Measurements from ENCODE around the gene ADAMTS9.

Gene ADAMTS9

GRCh38 chr3:64675687-64676247 is 12.0 kb downstream of the ADAMTS9 start:
- no peak overlapping the region for H3K23ac ChIP-seq (ENCODE audit: low read depth, low read length, poor library complexity)
- no peak overlapping the region for H4K91ac ChIP-seq (ENCODE audit: low read depth, low read length, poor library complexity)
- peaks cover 2% of the 10 kb centered on the region for H3K79me1 ChIP-seq (ENCODE audit: low read depth, low read length)
- no peak for DNase-seq (ENCODE audit: low spot score)
- H2BK120ac ChIP-seq (ENCODE audit: low read depth, low read length), result no peak overlapping the region
- no peak overlapping the region for H2BK15ac ChIP-seq (ENCODE audit: low read length)
- H3K9me3 ChIP-seq (replicated peaks in 1 of 2; ENCODE audit: control insufficient read depth in 2 of 2, insufficient read depth in 1 of 2, low read depth in 1 of 2, low read length in 2 of 2), result no peaks in the 10 kb centered on the region
- no peak overlapping the region for H4K8ac ChIP-seq (ENCODE audit: low read depth, low read length)
- H3K14ac ChIP-seq (ENCODE audit: low read length), result no peak overlapping the region
- no CpG with 5 or more reads among the region's 1 CpG for WGBS, 2 donors (ENCODE audit: extremely low coverage in 2 of 2, insufficient read length in 2 of 2, insufficient replicate concordance in 1 of 2)
- no peak overlapping the region for H3K4ac ChIP-seq (ENCODE audit: low read length)
- no peak overlapping the region for H3K4me2 ChIP-seq (ENCODE audit: insufficient read depth, low read length, poor library complexity, severe bottlenecking)
- H3K27ac ChIP-seq (replicated peaks; ENCODE audit: low read length), result no peak overlapping the region
- H3K4me3 ChIP-seq (ENCODE audit: low read length in 2 of 2), result no peak overlapping the region
- peaks cover 18 to 39% of the 10 kb centered on the region in 2 donors for H3K36me3 ChIP-seq (replicated peaks in 1 of 2; ENCODE audit: control insufficient read depth in 2 of 2, insufficient read depth in 2 of 2, low read length in 2 of 2)
- no peak overlapping the region for H2AK5ac ChIP-seq (ENCODE audit: low read depth, low read length)
- H3K9ac ChIP-seq (ENCODE audit: low read depth, low read length, poor library complexity), result no peak overlapping the region
- no peaks in the 10 kb centered on the region for H3K27me3 ChIP-seq (ENCODE audit: control insufficient read depth in 3 of 3, insufficient read depth in 3 of 3, low read depth in 1 of 3, low read length in 3 of 3)
- H2BK12ac ChIP-seq (ENCODE audit: low read length), result no peak overlapping the region
- no peak overlapping the region for H2AFZ ChIP-seq (ENCODE audit: low read length)
- H3K4me1 ChIP-seq (ENCODE audit: control insufficient read depth in 2 of 2, insufficient read depth in 1 of 2, low read depth in 1 of 2, low read length in 2 of 2), result no peaks in the 10 kb centered on the region
- H2BK5ac ChIP-seq (ENCODE audit: low read length), result no peak overlapping the region
- no peak overlapping the region for H3K18ac ChIP-seq (ENCODE audit: low read length)

DNA sequence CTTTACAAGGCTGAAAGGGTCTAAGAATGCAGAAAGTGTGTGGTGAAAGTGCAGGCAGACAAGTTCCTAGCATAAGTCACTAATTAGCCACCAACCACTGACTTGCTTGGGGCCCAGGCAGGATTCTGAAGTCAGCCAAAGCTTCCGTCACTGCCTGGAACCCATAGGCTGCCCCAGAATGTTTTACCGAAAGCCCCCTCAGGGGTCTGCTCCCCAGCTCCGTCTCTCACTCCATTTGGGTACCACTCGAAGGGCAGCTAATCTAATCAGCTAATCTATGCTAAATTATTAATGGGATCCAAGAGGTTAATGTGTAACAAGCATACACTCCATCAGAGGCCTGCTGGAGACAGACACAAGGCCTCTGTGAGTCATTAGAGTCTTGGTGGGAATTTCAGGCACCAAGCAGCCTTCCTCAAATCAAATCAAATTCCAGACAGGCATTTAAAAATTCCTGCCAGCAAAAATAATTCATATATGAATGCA is 13.2 kb downstream of the ADAMTS9 start:
- Histone ChIP-seq H2BK15ac (ENCODE audit: low read length) (no peak overlapping the region), H2BK120ac (ENCODE audit: low read depth, low read length) (no peak overlapping the region), H3K4me2 (ENCODE audit: insufficient read depth, low read length, poor library complexity, severe bottlenecking) (no peak overlapping the region), H3K23ac (ENCODE audit: low read depth, low read length, poor library complexity) (no peak overlapping the region), H3K9me3 (replicated peaks in 1 of 2; ENCODE audit: control insufficient read depth in 2 of 2, insufficient read depth in 1 of 2, low read depth in 1 of 2, low read length in 2 of 2) (no peaks in the 10 kb centered on the region), H4K8ac (ENCODE audit: low read depth, low read length) (no peak overlapping the region), H2BK5ac (ENCODE audit: low read length) (no peak overlapping the region), H3K27me3 (ENCODE audit: control insufficient read depth in 3 of 3, insufficient read depth in 3 of 3, low read depth in 1 of 3, low read length in 3 of 3) (no peaks in the 10 kb centered on the region), H3K18ac (ENCODE audit: low read length) (no peak overlapping the region), H3K9ac (ENCODE audit: low read depth, low read length, poor library complexity) (no peak overlapping the region), H2BK12ac (ENCODE audit: low read length) (no peak overlapping the region), H3K4me3 (ENCODE audit: low read length in 2 of 2) (no peak overlapping the region), H4K91ac (ENCODE audit: low read depth, low read length, poor library complexity) (no peak overlapping the region), H3K36me3 (replicated peaks in 1 of 2; ENCODE audit: control insufficient read depth in 2 of 2, insufficient read depth in 2 of 2, low read length in 2 of 2) (peaks cover 14 to 28% of the 10 kb centered on the region in 2 donors), H3K14ac (ENCODE audit: low read length) (no peak overlapping the region), H3K4me1 (ENCODE audit: control insufficient read depth in 2 of 2, insufficient read depth in 1 of 2, low read depth in 1 of 2, low read length in 2 of 2) (no peaks in the 10 kb centered on the region), H3K79me1 (ENCODE audit: low read depth, low read length) (peaks cover 2% of the 10 kb centered on the region), H3K4ac (ENCODE audit: low read length) (no peak overlapping the region), H3K27ac (replicated peaks; ENCODE audit: low read length) (no peak overlapping the region), H2AFZ (ENCODE audit: low read length) (peak overlapping the region; percentile 1), H2AK5ac (ENCODE audit: low read depth, low read length) (no peak overlapping the region)
- WGBS, 2 donors (ENCODE audit: extremely low coverage in 2 of 2, insufficient read length in 2 of 2, insufficient replicate concordance in 1 of 2), result no CpG with 5 or more reads among the region's 4 CpGs
- no peak for DNase-seq (ENCODE audit: low spot score)

DNA sequence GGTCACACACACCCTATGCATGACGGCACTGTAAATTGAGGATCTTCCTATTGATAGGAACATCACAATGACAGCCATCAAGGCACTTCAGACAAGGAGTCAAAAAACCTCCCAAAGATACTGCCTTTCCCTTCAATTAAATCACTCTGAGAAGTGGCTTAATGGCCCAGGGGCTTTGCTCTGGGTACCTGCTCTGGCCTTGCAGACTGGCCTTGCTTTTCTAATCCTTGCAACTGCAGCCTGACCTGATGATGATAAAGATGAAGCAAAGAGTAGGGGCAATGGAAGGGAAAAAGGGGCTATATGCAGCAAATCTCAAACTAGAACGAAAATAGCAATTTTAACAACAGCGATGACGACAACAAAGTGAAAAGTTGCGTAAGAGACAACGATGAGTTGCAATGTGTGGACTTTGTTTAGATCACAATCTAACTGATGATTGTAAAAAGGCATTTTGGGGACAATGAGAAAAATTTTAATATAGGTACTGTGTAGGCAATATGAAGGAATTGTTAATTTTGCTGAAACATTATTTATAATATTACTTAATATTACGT is 14.6 kb downstream of the ADAMTS9 start:
- H3K4ac ChIP-seq (ENCODE audit: low read length), result no peak overlapping the region
- no peak overlapping the region for H3K4me3 ChIP-seq (ENCODE audit: low read length in 2 of 2)
- no peak overlapping the region for H3K27ac ChIP-seq (replicated peaks; ENCODE audit: low read length)
- H4K91ac ChIP-seq (ENCODE audit: low read depth, low read length, poor library complexity), result no peak overlapping the region
- H3K79me1 ChIP-seq (ENCODE audit: low read depth, low read length), result peaks cover 2% of the 10 kb centered on the region
- no peak overlapping the region for H2BK15ac ChIP-seq (ENCODE audit: low read length)
- no peak overlapping the region for H3K4me2 ChIP-seq (ENCODE audit: insufficient read depth, low read length, poor library complexity, severe bottlenecking)
- H3K9ac ChIP-seq (ENCODE audit: low read depth, low read length, poor library complexity), result no peak overlapping the region
- no CpG with 5 or more reads among the region's 7 CpGs for WGBS, 2 donors (ENCODE audit: extremely low coverage in 2 of 2, insufficient read length in 2 of 2, insufficient replicate concordance in 1 of 2)
- H2BK12ac ChIP-seq (ENCODE audit: low read length), result no peak overlapping the region
- no peak for DNase-seq (ENCODE audit: low spot score)
- no peak overlapping the region for H3K23ac ChIP-seq (ENCODE audit: low read depth, low read length, poor library complexity)
- H3K18ac ChIP-seq (ENCODE audit: low read length), result no peak overlapping the region
- no peaks in the 10 kb centered on the region for H3K9me3 ChIP-seq (replicated peaks in 1 of 2; ENCODE audit: control insufficient read depth in 2 of 2, insufficient read depth in 1 of 2, low read depth in 1 of 2, low read length in 2 of 2)
- no peak overlapping the region for H2BK120ac ChIP-seq (ENCODE audit: low read depth, low read length)
- no peak overlapping the region for H4K8ac ChIP-seq (ENCODE audit: low read depth, low read length)
- no peak overlapping the region for H2BK5ac ChIP-seq (ENCODE audit: low read length)
- no peaks in the 10 kb centered on the region for H3K27me3 ChIP-seq (ENCODE audit: control insufficient read depth in 3 of 3, insufficient read depth in 3 of 3, low read depth in 1 of 3, low read length in 3 of 3)
- H3K36me3 ChIP-seq (replicated peaks in 1 of 2; ENCODE audit: control insufficient read depth in 2 of 2, insufficient read depth in 2 of 2, low read length in 2 of 2), result peaks cover 12 to 15% of the 10 kb centered on the region in 2 donors
- no peak overlapping the region for H3K14ac ChIP-seq (ENCODE audit: low read length)
- H3K4me1 ChIP-seq (ENCODE audit: control insufficient read depth in 2 of 2, insufficient read depth in 1 of 2, low read depth in 1 of 2, low read length in 2 of 2), result peaks cover 5 to 10% of the 10 kb centered on the region in 2 donors
- no peak overlapping the region for H2AFZ ChIP-seq (ENCODE audit: low read length)
- no peak overlapping the region for H2AK5ac ChIP-seq (ENCODE audit: low read depth, low read length)

- Histone ChIP-seq H3K23ac (ENCODE audit: low read depth, low read length, poor library complexity) (no peak overlapping the region), H2BK12ac (ENCODE audit: low read length) (no peak overlapping the region), H3K14ac (ENCODE audit: low read length) (no peak overlapping the region), H3K27me3 (ENCODE audit: control insufficient read depth in 3 of 3, insufficient read depth in 3 of 3, low read depth in 1 of 3, low read length in 3 of 3) (no peaks in the 10 kb centered on the region), H3K4me3 (ENCODE audit: low read length in 2 of 2) (no peak overlapping the region), H3K4ac (ENCODE audit: low read length) (no peak overlapping the region), H3K9ac (ENCODE audit: low read depth, low read length, poor library complexity) (no peak overlapping the region), H4K8ac (ENCODE audit: low read depth, low read length) (no peak overlapping the region), H3K36me3 (replicated peaks in 1 of 2; ENCODE audit: control insufficient read depth in 2 of 2, insufficient read depth in 2 of 2, low read length in 2 of 2) (peaks cover 0 to 2% of the 10 kb centered on the region in 2 donors), H3K4me1 (ENCODE audit: control insufficient read depth in 2 of 2, insufficient read depth in 1 of 2, low read depth in 1 of 2, low read length in 2 of 2) (peaks cover 7 to 10% of the 10 kb centered on the region in 2 donors), H2AFZ (ENCODE audit: low read length) (peak overlapping the region; percentile 73), H3K4me2 (ENCODE audit: insufficient read depth, low read length, poor library complexity, severe bottlenecking) (no peak overlapping the region), H2BK15ac (ENCODE audit: low read length) (no peak overlapping the region), H2BK5ac (ENCODE audit: low read length) (no peak overlapping the region), H3K9me3 (replicated peaks in 1 of 2; ENCODE audit: control insufficient read depth in 2 of 2, insufficient read depth in 1 of 2, low read depth in 1 of 2, low read length in 2 of 2) (peaks cover 3% of the 10 kb centered on the region in 2 donors), H2BK120ac (ENCODE audit: low read depth, low read length) (no peak overlapping the region), H3K27ac (replicated peaks; ENCODE audit: low read length) (no peak overlapping the region), H2AK5ac (ENCODE audit: low read depth, low read length) (no peak overlapping the region), H3K79me1 (ENCODE audit: low read depth, low read length) (peaks cover 2% of the 10 kb centered on the region), H4K91ac (ENCODE audit: low read depth, low read length, poor library complexity) (no peak overlapping the region), H3K18ac (ENCODE audit: low read length) (no peak overlapping the region)
- no peak for DNase-seq (ENCODE audit: low spot score)
- no CpG with 5 or more reads among the region's 10 CpGs for WGBS, 2 donors (ENCODE audit: extremely low coverage in 2 of 2, insufficient read length in 2 of 2, insufficient replicate concordance in 1 of 2)
Observed at GRCh38 chr3:64668582-64669510, 19.0 kb downstream of the ADAMTS9 start.

Data from neuronal stem cell (in vitro differentiated cells).